Vagina (tissue), 2 donors: Measurements from ENCODE around the gene LURAP1L.

Source experiments
- POLR2AphosphoS5 ChIP-seq, 2 donors: sonication (generic); formaldehyde crosslinking; IDR thresholded peaks; one replicate each; pipeline ENCODE4 v1.9.0; 2017; ENCODE audit warnings: antibody characterized with exemption in 2 of 2, mild to moderate bottlenecking in 2 of 2, low read depth in 1 of 2; ENCODE audit not compliant: insufficient read depth in 1 of 2
- TF ChIP-seq, protein P1 (sequence below), 3 experiments: fragments of 450-650 bp in 2 of 3; fragments of 200-600 bp in 1 of 3; sonication (generic) in 1 of 3; IDR thresholded peaks; one replicate each; pipeline ENCODE4 v1.5.1; 2017 to 2019; ENCODE audit warnings: antibody characterized with exemption in 3 of 3, mild to moderate bottlenecking in 2 of 3, moderate library complexity in 2 of 3

DNA sequence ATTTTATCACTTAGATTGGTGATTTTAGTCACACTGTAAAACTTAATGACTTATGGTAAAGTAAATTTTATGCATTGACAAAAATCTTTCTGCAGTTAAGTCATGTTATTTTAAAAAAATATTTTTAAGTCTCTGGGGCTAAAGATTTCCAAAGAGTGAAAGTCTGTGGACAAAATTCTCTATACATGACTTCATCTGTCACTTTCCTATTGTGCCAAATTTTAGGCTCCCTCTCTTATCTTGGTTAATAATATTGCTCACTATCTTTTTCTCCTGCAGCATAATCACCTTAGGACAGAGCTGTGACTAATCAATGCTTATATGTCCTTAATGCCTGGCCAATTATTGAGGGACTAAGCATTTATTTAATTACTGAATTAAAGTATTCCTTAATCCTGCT, 15.2 kb downstream of the LURAP1L start:
- TF ChIP-seq, protein P1, sequence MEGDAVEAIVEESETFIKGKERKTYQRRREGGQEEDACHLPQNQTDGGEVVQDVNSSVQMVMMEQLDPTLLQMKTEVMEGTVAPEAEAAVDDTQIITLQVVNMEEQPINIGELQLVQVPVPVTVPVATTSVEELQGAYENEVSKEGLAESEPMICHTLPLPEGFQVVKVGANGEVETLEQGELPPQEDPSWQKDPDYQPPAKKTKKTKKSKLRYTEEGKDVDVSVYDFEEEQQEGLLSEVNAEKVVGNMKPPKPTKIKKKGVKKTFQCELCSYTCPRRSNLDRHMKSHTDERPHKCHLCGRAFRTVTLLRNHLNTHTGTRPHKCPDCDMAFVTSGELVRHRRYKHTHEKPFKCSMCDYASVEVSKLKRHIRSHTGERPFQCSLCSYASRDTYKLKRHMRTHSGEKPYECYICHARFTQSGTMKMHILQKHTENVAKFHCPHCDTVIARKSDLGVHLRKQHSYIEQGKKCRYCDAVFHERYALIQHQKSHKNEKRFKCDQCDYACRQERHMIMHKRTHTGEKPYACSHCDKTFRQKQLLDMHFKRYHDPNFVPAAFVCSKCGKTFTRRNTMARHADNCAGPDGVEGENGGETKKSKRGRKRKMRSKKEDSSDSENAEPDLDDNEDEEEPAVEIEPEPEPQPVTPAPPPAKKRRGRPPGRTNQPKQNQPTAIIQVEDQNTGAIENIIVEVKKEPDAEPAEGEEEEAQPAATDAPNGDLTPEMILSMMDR (IDR thresholded peaks at IDR 0.05): no peak
- no peak for TF ChIP-seq POLR2AphosphoS5 (IDR thresholded peaks at IDR 0.05; ENCODE audit: insufficient read depth in 1 of 2, low read depth in 1 of 2)
